Measurements from ENCODE around the gene PTX3.

PTX3 gene

DNA sequence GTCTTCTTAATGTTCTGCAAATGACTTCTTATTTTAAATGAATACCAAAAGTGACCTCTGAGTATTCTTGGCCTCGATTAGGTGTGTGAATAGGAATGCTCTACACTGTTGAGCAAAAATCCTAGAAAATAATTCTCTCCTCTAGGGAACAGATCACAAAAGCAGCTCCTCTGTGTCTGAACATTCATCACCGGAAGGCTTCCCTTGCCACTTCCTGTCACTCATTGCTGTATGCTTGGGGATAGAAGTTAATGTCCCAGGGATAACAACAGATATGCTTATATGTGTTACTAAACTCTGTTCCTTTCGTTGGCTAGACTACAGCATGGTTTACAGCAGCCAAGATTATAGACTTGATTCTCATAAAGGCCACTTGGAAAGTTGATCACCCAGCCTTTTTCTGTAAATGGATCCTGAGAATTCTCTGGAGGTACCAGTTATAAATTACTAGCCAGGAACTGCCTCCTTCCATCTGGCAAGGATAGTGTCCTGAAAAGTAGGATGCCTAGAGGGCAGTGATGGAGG, 16.0 kb upstream of the PTX3 start:
- H3K4me3 ChIP-seq (ENCODE audit: low read length) = no peak overlapping the region
- TF ChIP-seq, protein P1, sequence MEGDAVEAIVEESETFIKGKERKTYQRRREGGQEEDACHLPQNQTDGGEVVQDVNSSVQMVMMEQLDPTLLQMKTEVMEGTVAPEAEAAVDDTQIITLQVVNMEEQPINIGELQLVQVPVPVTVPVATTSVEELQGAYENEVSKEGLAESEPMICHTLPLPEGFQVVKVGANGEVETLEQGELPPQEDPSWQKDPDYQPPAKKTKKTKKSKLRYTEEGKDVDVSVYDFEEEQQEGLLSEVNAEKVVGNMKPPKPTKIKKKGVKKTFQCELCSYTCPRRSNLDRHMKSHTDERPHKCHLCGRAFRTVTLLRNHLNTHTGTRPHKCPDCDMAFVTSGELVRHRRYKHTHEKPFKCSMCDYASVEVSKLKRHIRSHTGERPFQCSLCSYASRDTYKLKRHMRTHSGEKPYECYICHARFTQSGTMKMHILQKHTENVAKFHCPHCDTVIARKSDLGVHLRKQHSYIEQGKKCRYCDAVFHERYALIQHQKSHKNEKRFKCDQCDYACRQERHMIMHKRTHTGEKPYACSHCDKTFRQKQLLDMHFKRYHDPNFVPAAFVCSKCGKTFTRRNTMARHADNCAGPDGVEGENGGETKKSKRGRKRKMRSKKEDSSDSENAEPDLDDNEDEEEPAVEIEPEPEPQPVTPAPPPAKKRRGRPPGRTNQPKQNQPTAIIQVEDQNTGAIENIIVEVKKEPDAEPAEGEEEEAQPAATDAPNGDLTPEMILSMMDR (conservative IDR thresholded peaks at IDR 0.05; ENCODE audit: low read length) = no peak
- no peak for DNase-seq (ENCODE audit: low read depth)

DNA sequence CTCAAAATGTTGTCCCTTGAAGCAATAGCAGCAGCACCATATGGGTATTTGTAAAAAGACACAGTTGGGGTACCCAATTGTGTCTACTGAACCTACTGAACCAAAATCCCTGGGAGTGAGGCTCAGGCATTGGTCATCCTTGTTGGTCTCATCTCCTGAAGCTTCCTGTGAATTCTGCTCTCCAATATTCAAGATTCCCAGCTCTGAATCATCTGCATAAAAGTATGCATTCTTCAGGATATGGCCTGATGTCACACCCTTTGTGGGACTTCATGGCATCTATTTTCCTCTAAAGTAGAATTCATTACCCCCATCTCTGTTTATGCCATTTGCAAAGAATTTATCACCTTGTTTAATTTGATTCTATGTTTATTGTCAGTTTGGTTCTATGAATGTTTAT, 13.3 kb upstream of the PTX3 start:
- DNase-seq (ENCODE audit: low read depth) = peak; percentile 70
- TF ChIP-seq, protein P1 (conservative IDR thresholded peaks at IDR 0.05; ENCODE audit: low read length) = no peak
- H3K4me3 ChIP-seq (ENCODE audit: low read length) = no peak overlapping the region

DNA sequence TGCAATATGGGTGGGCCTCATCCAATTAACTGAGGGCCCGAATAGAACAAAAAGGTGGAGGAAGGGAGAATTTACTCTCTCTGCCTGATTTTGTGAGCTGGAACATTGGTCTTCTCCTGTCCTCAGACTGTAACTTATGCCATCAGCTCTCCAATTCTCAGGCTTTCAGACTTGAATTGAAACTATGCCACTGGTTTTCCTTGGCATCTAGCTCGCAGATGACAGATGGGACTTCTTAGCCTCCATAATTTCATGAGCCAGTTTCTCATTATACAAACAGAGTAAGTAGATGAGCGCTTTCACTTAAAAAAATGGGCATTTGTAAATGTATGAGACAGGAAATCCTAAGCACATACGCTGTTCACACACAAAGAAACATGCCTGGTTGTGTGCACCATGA, 8.7 kb upstream of the PTX3 start:
- TF ChIP-seq, protein P1 (conservative IDR thresholded peaks at IDR 0.05; ENCODE audit: low read length) = no peak
- no peak for DNase-seq (ENCODE audit: low read depth)
- H3K4me3 ChIP-seq (ENCODE audit: low read length) = no peak overlapping the region

DNA sequence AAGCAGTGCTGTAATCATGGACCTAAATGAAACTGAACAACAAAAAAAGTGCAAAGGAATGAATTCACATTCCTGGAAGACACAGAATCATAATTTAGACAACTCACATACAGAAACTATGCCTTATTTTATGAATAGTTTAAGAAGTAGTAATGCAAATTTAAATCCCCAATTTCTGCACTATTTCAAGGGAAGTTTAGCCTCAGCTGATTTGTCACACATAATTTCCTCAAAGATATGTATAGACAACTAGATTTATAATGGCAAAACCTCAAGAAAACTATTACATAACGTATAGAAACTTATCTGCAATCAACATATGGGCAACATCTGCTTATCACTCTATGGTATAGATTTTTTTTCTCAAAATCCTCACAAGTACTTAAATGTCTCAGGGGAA, 7.8 kb upstream of the PTX3 start:
- TF ChIP-seq, protein P1 (conservative IDR thresholded peaks at IDR 0.05; ENCODE audit: low read length) = no peak
- DNase-seq (ENCODE audit: low read depth) = no peak
- H3K4me3 ChIP-seq (ENCODE audit: low read length) = no peak overlapping the region

DNA sequence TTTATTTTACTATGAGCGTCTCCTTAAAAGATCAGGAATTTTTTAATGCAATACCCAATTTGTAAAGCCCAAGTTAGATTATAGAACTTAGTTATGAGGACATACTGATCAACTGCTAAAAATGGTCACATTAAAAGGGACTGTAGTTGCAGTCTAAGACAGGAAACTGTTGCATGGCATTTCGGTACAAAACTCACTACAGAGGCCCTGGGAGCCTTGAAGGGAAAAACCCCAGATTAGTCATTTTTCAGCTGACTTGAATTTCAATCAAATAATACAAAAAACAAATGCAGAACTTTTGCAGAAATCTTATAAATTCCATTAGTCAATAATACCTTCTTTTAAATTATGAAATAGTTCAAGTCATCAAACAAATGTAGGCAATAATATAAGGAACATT, 6.9 kb upstream of the PTX3 start:
- no peak for DNase-seq (ENCODE audit: low read depth)
- TF ChIP-seq, protein P1 (conservative IDR thresholded peaks at IDR 0.05; ENCODE audit: low read length) = no peak
- H3K4me3 ChIP-seq (ENCODE audit: low read length) = no peak overlapping the region

DNA sequence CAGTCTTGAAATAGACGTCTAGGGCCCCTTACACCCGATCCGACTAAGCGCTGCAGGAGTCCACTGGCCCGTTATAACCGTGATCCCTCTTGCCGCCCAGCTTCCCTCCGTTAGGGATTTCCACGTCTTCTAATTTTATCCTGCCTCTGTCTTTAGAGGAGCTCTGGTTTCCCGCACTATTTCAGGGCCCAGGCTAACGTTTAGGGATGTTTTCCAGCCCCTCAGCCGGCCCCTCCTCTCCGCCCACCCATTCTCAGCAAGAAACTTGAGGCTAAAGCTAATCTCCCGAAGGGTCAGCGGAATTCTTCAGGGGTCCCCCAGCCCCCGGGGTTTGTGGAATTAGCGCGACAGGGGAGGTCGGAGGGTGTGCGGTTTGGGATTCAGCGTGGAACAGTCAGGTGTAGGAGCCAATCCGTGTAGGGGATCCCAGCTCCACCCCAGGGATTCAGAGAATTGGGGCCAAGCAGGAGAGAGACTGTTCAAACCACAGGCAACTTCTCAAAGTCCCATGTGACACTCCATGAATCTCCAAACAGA, 1.6 kb downstream of the PTX3 start:
- DNase-seq (ENCODE audit: low read depth) = no peak
- TF ChIP-seq, protein P1 (conservative IDR thresholded peaks at IDR 0.05; ENCODE audit: low read length) = no peak
- H3K4me3 ChIP-seq (ENCODE audit: low read length) = peak overlapping the region; percentile 84

DNA sequence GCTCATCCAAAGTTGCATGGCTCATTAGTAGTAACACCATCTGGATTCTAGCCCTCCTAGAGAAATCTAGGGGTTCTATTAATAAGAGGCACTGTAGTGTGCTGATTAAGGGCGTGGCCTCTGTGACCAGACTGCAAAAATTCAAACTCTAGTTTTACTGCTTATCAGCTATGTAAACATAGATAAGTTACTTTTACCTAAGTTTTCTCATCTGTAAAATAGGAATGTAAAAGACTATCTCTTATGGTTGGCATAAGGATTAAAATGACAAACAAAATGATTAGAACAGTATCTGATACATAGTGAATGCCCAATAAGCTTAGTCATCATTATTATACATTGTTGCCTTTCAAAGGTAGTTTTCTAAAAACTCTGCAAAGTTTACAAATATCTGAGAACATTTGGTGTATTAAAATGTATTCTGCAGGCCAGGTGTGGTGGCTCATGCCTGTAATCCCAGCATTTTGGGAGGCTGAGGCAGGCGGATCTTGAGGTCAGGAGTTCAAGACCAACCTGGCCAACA, 4.5 kb downstream of the PTX3 start:
- TF ChIP-seq, protein P1 (conservative IDR thresholded peaks at IDR 0.05; ENCODE audit: low read length) = no peak
- no peak for DNase-seq (ENCODE audit: low read depth)

More for the DNA sequence above, 4.5 kb downstream of the PTX3 start:
- H3K4me3 ChIP-seq (ENCODE audit: low read length) = peak overlapping the region; percentile 84

All from AG10803 (cell line).